DND-41 (cell line): ENCODE measurements around the gene RAB18.

Experiments
- ATAC-seq: fragments of 200-7000 bp; cut with Tn5 transposase; 3 replicates; pipeline ENCODE4 v1.9.1; 2021; ENCODE audit warnings: low read depth; ENCODE audit not compliant: insufficient read depth
- DNase-seq: peaks from one replicate; pipeline ENCODE4 v3.0.0-alpha.2; 2020
- H2AFZ ChIP-seq: 2 replicates; pipeline ENCODE4 v1.6.0; 2012; ENCODE audit warnings: low read depth, low read length
- H3K27ac ChIP-seq: 2 replicates; pipeline ENCODE4 v1.5.1; 2012; ENCODE audit warnings: low read length, inconsistent platforms
- H3K27me3 ChIP-seq: fragments of 200-600 bp; sonication (generic); 2 replicates; pipeline ENCODE4 v1.6.0; 2012; ENCODE audit warnings: low read length, mild to moderate bottlenecking, inconsistent platforms; ENCODE audit not compliant: insufficient read depth, poor library complexity
- H3K36me3 ChIP-seq: 2 replicates; pipeline ENCODE4 v1.5.1; 2012; ENCODE audit warnings: low read length, inconsistent platforms; ENCODE audit not compliant: insufficient read depth
- H3K4me1 ChIP-seq: 2 replicates; pipeline ENCODE4 v1.5.1; 2012; ENCODE audit warnings: mild to moderate bottlenecking, low read length; ENCODE audit not compliant: insufficient read depth
- H3K4me2 ChIP-seq: 2 replicates; pipeline ENCODE4 v1.6.0; 2012; ENCODE audit warnings: mild to moderate bottlenecking, moderate library complexity, low read length, inconsistent platforms; ENCODE audit not compliant: insufficient read depth
- H3K4me3 ChIP-seq, 2 experiments: fragments of 200-600 bp in 1 of 2; shearing (Covaris generic) in 1 of 2; 2 replicates each; pipeline ENCODE4 v1.5.1; 2012 to 2016; ENCODE audit warnings: inconsistent platforms in 2 of 2, low read length in 2 of 2, mild to moderate bottlenecking in 2 of 2, low read depth in 1 of 2, moderate library complexity in 1 of 2
- H3K79me2 ChIP-seq: 2 replicates; pipeline ENCODE4 v1.6.0; 2012; ENCODE audit warnings: low read length, inconsistent platforms; ENCODE audit not compliant: insufficient read depth
- H3K9ac ChIP-seq: 2 replicates; pipeline ENCODE4 v1.6.0; 2012; ENCODE audit warnings: low read depth, mild to moderate bottlenecking, inconsistent platforms, low read length, moderate library complexity
- H3K9me3 ChIP-seq: 2 replicates; pipeline ENCODE4 v1.5.1; 2012; ENCODE audit warnings: low read length, moderate library complexity, mild to moderate bottlenecking, inconsistent platforms; ENCODE audit not compliant: insufficient read depth, severe bottlenecking
- H4K20me1 ChIP-seq: 2 replicates; pipeline ENCODE4 v1.6.0; 2012; ENCODE audit warnings: low read length; ENCODE audit not compliant: insufficient read depth
- CTCF ChIP-seq: IDR thresholded peaks from 2 replicates; pipeline ENCODE4 v1.5.1; 2012; ENCODE audit warnings: borderline replicate concordance, low read length, moderate library complexity, mild to moderate bottlenecking; ENCODE audit not compliant: poor library complexity, severe bottlenecking; ENCODE audit errors: extremely low read depth
- EZH2 ChIP-seq: IDR thresholded peaks from 3 replicates; pipeline ENCODE4 v1.6.1; 2012; ENCODE audit warnings: borderline replicate concordance, low read depth, mild to moderate bottlenecking, moderate library complexity, low read length, inconsistent platforms; ENCODE audit not compliant: severe bottlenecking

RAB18 gene

DNA sequence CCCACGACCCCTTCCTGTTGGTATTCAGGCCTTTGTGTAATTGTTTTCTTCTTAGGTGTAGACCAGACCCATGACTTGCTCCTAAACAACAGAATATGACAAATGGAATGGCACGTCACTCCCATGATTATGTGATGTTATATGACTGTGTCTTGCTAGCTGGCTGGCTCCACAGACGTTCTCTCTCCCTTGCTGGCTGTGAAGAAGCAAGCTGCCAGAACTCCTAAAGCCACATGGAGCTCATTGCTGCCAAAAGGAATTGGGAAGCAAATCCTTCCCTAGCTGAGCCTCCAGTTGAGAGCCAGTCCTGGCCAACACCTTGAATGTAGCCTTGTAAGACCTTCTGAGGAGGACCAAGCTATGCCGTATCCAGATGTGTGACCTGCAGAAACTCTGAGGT is 74.2 kb downstream of the RAB18 start:
- Histone ChIP-seq H3K4me1 (no peaks in the 10 kb centered on the region), H4K20me1 (no peaks in the 10 kb centered on the region), H3K4me3 (no peak overlapping the region), H3K36me3 (no peaks in the 10 kb centered on the region), H3K27me3 (no peaks in the 10 kb centered on the region), H3K9ac (no peak overlapping the region), H3K4me2 (no peak overlapping the region), H3K27ac (no peak overlapping the region), H3K79me2 (no peaks in the 10 kb centered on the region), H3K9me3 (no peaks in the 10 kb centered on the region), H2AFZ (no peak overlapping the region)
- ATAC-seq (no peak), DNase-seq (no peak)
- no peak for TF ChIP-seq CTCF
- TF ChIP-seq EZH2 = no peak

DNA sequence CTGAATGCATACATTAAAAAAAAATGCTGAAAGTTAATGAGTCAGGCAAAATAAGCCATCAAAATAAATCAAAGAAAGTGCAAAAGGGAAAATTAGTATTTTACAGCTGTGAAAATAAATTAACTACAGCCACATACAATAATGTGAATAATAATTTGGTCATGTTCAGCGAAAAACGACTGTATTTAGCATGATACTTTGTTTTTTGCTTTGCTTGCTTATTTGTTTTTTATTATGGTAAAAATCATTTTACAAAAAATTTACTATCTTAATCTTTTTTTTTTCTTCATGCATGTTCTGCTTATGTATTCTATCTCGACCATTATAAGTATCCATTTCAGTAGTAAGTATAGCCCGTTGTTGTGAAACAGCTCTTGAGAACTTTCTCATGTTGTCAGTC is 77.1 kb downstream of the RAB18 start:
- H3K9ac ChIP-seq = no peak overlapping the region
- H4K20me1 ChIP-seq = no peaks in the 10 kb centered on the region
- H3K27ac ChIP-seq = no peak overlapping the region
- H3K4me1 ChIP-seq = no peaks in the 10 kb centered on the region
- ATAC-seq (no peak), DNase-seq (no peak)
- no peaks in the 10 kb centered on the region for H3K36me3 ChIP-seq
- no peak overlapping the region for H3K4me2 ChIP-seq
- no peaks in the 10 kb centered on the region for H3K79me2 ChIP-seq
- no peak for TF ChIP-seq CTCF
- TF ChIP-seq EZH2 = no peak
- no peaks in the 10 kb centered on the region for H3K9me3 ChIP-seq
- H3K27me3 ChIP-seq = no peaks in the 10 kb centered on the region
- no peak overlapping the region for H3K4me3 ChIP-seq
- no peak overlapping the region for H2AFZ ChIP-seq

- ATAC-seq = no peak
- TF ChIP-seq CTCF (no peak), EZH2 (no peak)
Measured at GRCh38 chr10:27584302-27584701, 80.2 kb downstream of the RAB18 start.

More at GRCh38 chr10:27584302-27584701, 80.2 kb downstream of the RAB18 start:
- Histone ChIP-seq H2AFZ (no peak overlapping the region), H3K9me3 (no peaks in the 10 kb centered on the region), H3K27ac (no peak overlapping the region), H3K27me3 (no peaks in the 10 kb centered on the region), H3K79me2 (no peaks in the 10 kb centered on the region), H3K4me3 (no peak overlapping the region), H3K9ac (no peak overlapping the region), H3K36me3 (no peaks in the 10 kb centered on the region), H4K20me1 (no peaks in the 10 kb centered on the region), H3K4me2 (no peak overlapping the region), H3K4me1 (no peaks in the 10 kb centered on the region)
- DNase-seq = no peak
